Measurements from ENCODE around the gene DEFB132. TPM values are rescaled to one million over a fixed set of nuclear protein-coding genes. Genes with fewer than 3 reads are reported as not detected.
"Not testable (repeated sequence)": the region's sequence is repeated elsewhere in the genome, so short reads cannot be mapped to it uniquely, and the experiment has no call there.

The DEFB132 gene
- total RNA-seq, 2 experiments from 2014 or later, result not detected

DNA sequence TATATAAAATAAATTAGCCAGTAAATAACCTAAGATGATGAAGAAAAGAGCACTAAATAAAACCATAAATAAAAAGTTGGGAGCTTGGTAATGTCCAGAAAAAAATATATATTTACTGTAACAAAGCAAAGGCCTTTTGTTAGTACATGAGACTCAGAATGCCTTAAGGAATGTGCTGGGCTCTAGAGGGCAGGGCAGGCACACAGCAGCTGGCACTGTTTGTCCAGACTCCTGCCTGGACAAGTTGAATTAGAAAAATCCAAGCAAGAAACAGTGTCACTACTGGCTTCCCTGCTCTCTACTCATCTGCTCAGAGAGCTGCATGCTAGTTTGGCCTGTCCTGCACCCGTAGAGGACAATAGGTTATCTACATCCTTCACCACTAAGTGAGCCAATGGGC, 21.6 kb upstream of the DEFB132 start:
- POLR2A ChIA-PET, result no interaction called here
- H3K36me3 Mint-ChIP-seq, result no peaks in the 10 kb centered on the region
- H3K4me3 Mint-ChIP-seq, result no peak overlapping the region
- H3K27me3 Mint-ChIP-seq, result peaks cover 4% of the 10 kb centered on the region
- H3K9me3 Mint-ChIP-seq, result no peaks in the 10 kb centered on the region
- CTCF ChIA-PET, result interaction anchor here (1.0 kb wide), 1 partner anchor 31 kb away, joined by 4 read pairs; no protein-coding TSS in a partner anchor
- intact Hi-C loops (cut with micrococcal nuclease), result no loop called here
- peaks cover 22% of the 10 kb centered on the region for H3K4me1 Mint-ChIP-seq (ENCODE audit: low read depth)
- no peak overlapping the region for H3K27ac Mint-ChIP-seq
- no peak for DNase-seq

DNA sequence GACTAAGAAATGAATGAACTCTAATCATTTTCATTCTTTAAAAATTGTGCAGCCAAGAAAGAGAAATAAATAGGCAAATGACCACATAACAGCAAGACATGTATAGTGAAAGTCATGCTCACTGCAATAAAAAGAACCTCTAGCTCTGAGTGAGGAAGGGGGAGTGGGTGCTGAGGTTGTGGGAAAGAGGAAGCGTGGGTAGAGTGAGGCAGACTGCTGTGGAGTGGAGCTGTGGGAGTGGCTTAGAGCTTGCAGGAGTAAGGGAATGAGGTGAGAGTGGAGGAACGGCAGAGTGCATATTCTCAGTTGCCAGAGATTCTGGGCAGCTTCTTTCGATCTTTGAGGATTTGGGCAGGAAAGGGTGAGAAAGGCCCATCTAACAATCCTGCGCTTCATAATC, 20.0 kb upstream of the DEFB132 start:
- Mint-ChIP-seq H3K27ac (peak overlapping the region; percentile 75), H3K4me3 (peak overlapping the region; percentile 54), H3K4me1 (ENCODE audit: low read depth) (peaks cover 22% of the 10 kb centered on the region), H3K36me3 (no peaks in the 10 kb centered on the region), H3K27me3 (peaks cover 4% of the 10 kb centered on the region), H3K9me3 (no peaks in the 10 kb centered on the region)
- POLR2A ChIA-PET, result interaction anchor here (1.3 kb wide), 1 partner anchor 102 kb away, joined by 3 read pairs; no protein-coding TSS in a partner anchor
- peak; percentile 62 for DNase-seq
- intact Hi-C loops (cut with micrococcal nuclease), result loop anchor here (1.0 kb wide), 1 partner anchor 29 kb away; no protein-coding TSS in a partner anchor
- CTCF ChIA-PET, result interaction anchor here (1.7 to 5.2 kb wide), 2 partner anchors 29 to 94 kb away, joined by 6 to 23 read pairs; no protein-coding TSS in a partner anchor

DNA sequence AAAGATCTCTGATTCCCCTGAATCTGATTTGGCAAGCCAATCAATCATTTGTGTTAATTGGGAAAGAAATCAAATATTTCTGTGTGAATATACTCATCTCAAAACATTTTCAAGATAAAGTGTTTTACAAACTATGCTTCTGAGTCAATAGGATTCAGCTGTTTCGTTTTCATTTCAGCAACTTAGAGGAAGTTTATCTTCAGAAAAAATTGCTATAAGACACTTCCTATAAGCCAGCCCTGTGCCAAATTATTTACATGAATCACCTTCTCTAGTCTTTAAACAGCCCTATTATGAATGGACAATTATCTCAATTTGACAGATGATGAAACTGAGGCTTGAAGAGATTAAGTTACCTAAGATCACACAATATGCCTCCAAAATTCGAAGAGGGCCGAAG, 19.6 kb upstream of the DEFB132 start:
- intact Hi-C loops (cut with micrococcal nuclease), result loop anchor here (1.0 kb wide), 1 partner anchor 28 kb away; no protein-coding TSS in a partner anchor
- ChIA-PET CTCF (interaction anchor here (1.7 to 5.2 kb wide), 2 partner anchors 28 to 93 kb away, joined by 6 to 23 read pairs; no protein-coding TSS in a partner anchor), POLR2A (interaction anchor here (1.3 kb wide), 1 partner anchor 102 kb away, joined by 3 read pairs; no protein-coding TSS in a partner anchor)
- peak overlapping the region; percentile 75 for H3K27ac Mint-ChIP-seq
- no peaks in the 10 kb centered on the region for H3K36me3 Mint-ChIP-seq
- H3K4me3 Mint-ChIP-seq, result peak overlapping the region; percentile 54
- no peaks in the 10 kb centered on the region for H3K9me3 Mint-ChIP-seq
- no peak for DNase-seq
- H3K4me1 Mint-ChIP-seq (ENCODE audit: low read depth), result peaks cover 22% of the 10 kb centered on the region
- peaks cover 4% of the 10 kb centered on the region for H3K27me3 Mint-ChIP-seq

DNA sequence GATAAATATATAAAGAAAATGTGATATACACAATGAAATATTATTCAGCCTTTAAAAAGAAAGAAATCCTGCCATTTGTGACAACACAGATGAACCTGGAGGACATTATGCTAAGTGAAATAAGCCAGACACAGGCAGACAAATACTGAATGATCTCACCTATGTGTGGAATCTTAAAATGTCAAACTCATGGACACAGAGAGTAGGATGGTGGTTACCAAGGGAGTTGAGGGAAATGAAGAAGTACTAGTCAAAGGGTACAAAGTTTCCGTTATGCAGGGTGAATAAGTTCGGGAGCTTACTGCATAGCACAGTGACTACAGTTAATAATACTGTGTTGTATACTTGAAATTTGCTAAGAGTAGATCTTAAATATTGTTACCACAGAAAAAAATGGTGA, 14.6 kb upstream of the DEFB132 start:
- Mint-ChIP-seq H3K4me3 (no peak overlapping the region), H3K9me3 (no peaks in the 10 kb centered on the region), H3K27ac (no peak overlapping the region), H3K4me1 (ENCODE audit: low read depth) (peaks cover 8% of the 10 kb centered on the region), H3K36me3 (no peaks in the 10 kb centered on the region), H3K27me3 (peaks cover 4% of the 10 kb centered on the region)
- ChIA-PET POLR2A (no interaction called here), CTCF (no interaction called here)
- intact Hi-C loops (cut with micrococcal nuclease), result no loop called here
- no peak for DNase-seq

DNA sequence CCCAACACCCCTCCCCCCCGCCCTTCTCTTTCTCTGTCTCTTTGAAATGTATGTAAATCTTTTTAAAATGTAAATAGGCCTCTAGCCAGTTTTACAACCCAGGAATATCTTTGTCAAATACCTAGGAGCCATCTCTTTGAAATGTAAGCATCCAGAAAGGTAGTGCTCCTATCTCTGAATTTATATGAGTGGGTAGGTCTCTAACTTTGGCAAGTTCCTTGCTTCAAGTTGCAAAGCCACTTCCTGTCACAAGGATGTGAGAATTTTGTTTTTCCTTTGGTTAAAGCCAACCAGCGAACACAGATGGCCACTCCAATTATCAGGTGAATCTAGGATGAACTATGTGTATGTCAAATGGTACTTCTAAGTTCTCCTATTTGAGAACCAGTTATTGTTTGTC, 6.2 kb upstream of the DEFB132 start:
- no peaks in the 10 kb centered on the region for H3K36me3 Mint-ChIP-seq
- no peak overlapping the region for H3K27ac Mint-ChIP-seq
- POLR2A ChIA-PET, result no interaction called here
- H3K9me3 Mint-ChIP-seq, result no peaks in the 10 kb centered on the region
- no peak for DNase-seq
- no peaks in the 10 kb centered on the region for H3K27me3 Mint-ChIP-seq
- CTCF ChIA-PET, result no interaction called here
- intact Hi-C loops (cut with micrococcal nuclease), result no loop called here
- peaks cover 5% of the 10 kb centered on the region for H3K4me1 Mint-ChIP-seq (ENCODE audit: low read depth)
- H3K4me3 Mint-ChIP-seq, result no peak overlapping the region

DNA sequence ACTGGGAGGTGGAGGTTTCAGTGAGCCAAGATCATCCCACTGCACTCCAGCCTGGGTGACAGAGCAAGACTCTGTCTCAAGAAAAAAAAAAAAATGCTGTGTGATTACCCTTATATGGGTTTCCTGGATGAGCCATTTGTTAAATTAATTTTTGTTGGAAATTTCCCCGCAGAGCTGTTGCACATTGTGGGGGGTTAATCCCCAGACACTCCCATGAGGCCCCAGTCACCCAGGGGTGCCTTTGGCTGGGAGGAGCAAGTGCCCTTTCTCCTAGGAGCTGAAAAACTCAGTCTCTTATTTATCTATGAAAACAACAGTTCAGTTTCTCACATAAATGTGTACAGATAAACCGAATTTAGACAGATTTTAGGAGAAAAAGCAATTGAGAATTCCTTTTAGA, 4.7 kb upstream of the DEFB132 start:
- no peaks in the 10 kb centered on the region for H3K9me3 Mint-ChIP-seq
- no peaks in the 10 kb centered on the region for H3K36me3 Mint-ChIP-seq
- no peaks in the 10 kb centered on the region for H3K27me3 Mint-ChIP-seq
- CTCF ChIA-PET, result interaction anchor here (1.3 kb wide), 1 partner anchor 14 kb away, joined by 4 read pairs; no protein-coding TSS in a partner anchor
- H3K4me3 Mint-ChIP-seq, result no peak overlapping the region
- H3K4me1 Mint-ChIP-seq (ENCODE audit: low read depth), result peaks cover 5% of the 10 kb centered on the region
- no peak for DNase-seq
- POLR2A ChIA-PET, result no interaction called here
- no peak overlapping the region for H3K27ac Mint-ChIP-seq
- intact Hi-C loops (cut with micrococcal nuclease), result no loop called here

DNA sequence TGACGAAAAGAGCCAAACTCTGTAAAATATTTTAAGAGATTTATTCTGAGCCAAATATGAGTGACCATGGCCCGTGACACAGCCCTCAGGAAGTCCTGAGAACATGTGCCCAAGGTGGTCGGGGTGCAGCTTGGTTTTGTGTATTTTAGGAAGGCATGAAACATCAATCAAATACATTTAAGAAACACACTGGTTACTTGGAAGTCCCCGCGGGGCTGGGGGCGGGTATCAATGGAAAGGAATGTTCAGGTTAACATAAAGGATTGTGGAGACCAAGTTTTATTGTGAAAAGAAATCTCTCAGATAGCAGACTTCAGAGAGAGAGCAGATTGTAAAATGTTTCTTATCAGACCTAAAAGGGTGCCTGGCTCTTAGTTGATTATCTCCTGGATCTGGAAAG, 4.1 kb upstream of the DEFB132 start:
- intact Hi-C loops (cut with micrococcal nuclease); H3K27ac Mint-ChIP-seq; POLR2A ChIA-PET; DNase-seq; H3K27me3 Mint-ChIP-seq; H3K4me3 Mint-ChIP-seq; H3K9me3 Mint-ChIP-seq; H3K36me3 Mint-ChIP-seq: not testable (repeated sequence)
- peaks cover 11% of the 10 kb centered on the region for H3K4me1 Mint-ChIP-seq (ENCODE audit: low read depth)
- CTCF ChIA-PET, result interaction anchor here (1.3 kb wide), 1 partner anchor 13 kb away, joined by 4 read pairs; no protein-coding TSS in a partner anchor

DNA sequence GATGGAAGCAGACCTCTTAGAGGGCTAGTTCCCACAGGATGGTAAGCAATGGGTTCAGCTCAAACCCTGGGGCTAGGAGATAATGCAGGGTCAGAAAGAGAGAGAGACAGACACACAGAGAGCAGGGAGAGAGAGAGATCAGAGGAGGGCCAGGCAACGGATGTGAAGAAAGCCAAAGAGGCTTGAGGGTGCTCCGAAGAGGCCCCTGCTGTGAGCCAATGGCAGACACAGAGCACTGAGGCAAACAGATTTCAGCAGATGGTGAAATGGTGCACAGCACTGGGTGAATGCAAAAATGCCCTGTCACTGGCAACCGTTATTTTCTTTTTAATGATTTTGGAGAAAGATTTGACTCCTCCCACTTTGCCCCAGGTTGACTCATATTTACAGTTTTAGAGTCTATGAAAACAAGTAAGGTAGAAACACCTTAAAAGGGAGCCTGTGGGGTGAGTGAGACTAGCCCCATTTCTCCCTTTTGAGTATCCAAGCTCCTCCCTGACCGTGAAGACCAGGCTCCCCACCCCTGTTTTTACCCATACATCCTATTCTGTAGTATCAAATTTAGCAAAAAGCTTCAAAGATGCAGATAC, 840 bp downstream of the DEFB132 start:
- H3K27me3 Mint-ChIP-seq, result peaks cover 5% of the 10 kb centered on the region
- ChIA-PET CTCF (interaction anchor here (0.7 to 2.5 kb wide), 4 partner anchors 8 to 72 kb away, joined by 3 to 19 read pairs (median 6); no protein-coding TSS in a partner anchor), POLR2A (interaction anchor here (1.1 kb wide), 1 partner anchor 8 kb away, joined by 3 read pairs; no protein-coding TSS in a partner anchor)
- no peak for DNase-seq
- no peaks in the 10 kb centered on the region for H3K9me3 Mint-ChIP-seq
- H3K36me3 Mint-ChIP-seq, result no peaks in the 10 kb centered on the region
- H3K4me3 Mint-ChIP-seq, result no peak overlapping the region
- H3K27ac Mint-ChIP-seq, result no peak overlapping the region
- H3K4me1 Mint-ChIP-seq (ENCODE audit: low read depth), result peaks cover 14% of the 10 kb centered on the region
- intact Hi-C loops (cut with micrococcal nuclease), result no loop called here

DNA sequence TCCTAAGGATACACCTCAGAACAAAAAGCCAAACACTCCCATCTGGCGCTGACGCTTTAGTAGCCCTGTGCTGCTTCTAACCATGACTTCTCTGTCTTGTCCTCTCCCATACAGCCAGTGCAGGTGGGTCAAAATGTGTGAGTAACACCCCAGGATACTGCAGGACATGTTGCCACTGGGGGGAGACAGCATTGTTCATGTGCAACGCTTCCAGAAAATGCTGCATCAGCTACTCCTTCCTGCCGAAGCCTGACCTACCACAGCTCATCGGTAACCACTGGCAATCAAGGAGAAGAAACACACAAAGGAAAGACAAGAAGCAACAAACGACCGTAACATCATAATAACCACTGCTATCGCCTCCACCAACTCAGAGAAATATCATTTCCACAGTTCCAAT, 1.4 kb downstream of the DEFB132 start:
- CTCF ChIA-PET, result interaction anchor here (0.7 to 2.5 kb wide), 4 partner anchors 7 to 72 kb away, joined by 3 to 19 read pairs (median 6); no protein-coding TSS in a partner anchor
- Mint-ChIP-seq H3K27me3 (peaks cover 5% of the 10 kb centered on the region), H3K27ac (no peak overlapping the region), H3K36me3 (no peaks in the 10 kb centered on the region), H3K9me3 (no peaks in the 10 kb centered on the region), H3K4me1 (ENCODE audit: low read depth) (peaks cover 14% of the 10 kb centered on the region), H3K4me3 (no peak overlapping the region)
- intact Hi-C loops (cut with micrococcal nuclease), result no loop called here
- DNase-seq, result peak; percentile 33
- POLR2A ChIA-PET, result no interaction called here

DNA sequence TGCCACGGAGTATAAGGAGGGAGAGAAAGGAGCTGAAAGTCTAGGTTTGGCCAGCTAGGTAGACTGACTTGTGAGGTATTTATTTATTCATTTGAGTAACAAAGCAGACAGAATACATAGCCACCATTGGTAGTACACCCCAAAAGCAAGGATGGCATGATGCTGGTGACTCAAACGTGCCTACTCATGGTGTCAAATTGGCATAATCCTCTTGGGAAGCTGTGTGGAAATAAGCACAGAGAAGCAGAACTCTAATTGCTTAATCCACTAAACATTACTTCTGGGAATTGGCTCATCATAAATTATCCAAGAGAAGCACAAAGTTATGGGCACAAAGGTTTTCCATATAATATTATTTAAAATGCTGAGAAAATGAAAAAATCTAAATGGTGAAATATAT, 2.5 kb downstream of the DEFB132 start:
- no peaks in the 10 kb centered on the region for H3K9me3 Mint-ChIP-seq
- CTCF ChIA-PET, result no interaction called here

DNA sequence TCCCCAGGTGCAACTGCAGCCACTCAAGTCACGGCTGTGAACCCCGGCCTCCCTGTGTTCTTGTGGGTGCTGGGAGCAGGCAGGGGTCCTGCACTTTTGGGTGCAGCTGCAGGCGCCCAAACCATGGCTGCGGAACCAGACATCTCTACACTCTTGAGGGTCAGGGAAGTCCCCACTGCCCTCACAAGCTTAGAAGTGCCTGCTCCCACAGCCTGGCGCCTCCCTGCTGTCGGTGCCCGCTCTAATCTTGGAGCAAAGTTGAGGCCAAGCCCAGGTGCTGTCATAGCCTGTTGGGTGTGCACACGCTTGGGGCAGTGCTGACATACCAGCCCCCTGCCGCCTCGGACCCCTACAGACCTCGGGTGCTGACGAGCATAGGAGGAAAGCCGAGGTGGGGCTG, 6.2 kb downstream of the DEFB132 start:
- H3K4me3 Mint-ChIP-seq, result no peak overlapping the region
- DNase-seq, result no peak
- H3K4me1 Mint-ChIP-seq (ENCODE audit: low read depth), result peaks cover 16% of the 10 kb centered on the region
- no peak overlapping the region for H3K27ac Mint-ChIP-seq
- ChIA-PET POLR2A (no interaction called here), CTCF (interaction anchor here (1.0 to 1.3 kb wide), 4 partner anchors 22 to 173 kb away, joined by 3 to 5 read pairs (median 4); no protein-coding TSS in a partner anchor)
- no peaks in the 10 kb centered on the region for H3K36me3 Mint-ChIP-seq
- peaks cover 9% of the 10 kb centered on the region for H3K27me3 Mint-ChIP-seq
- H3K9me3 Mint-ChIP-seq, result no peaks in the 10 kb centered on the region
- intact Hi-C loops (cut with micrococcal nuclease), result no loop called here

More for the DNA sequence above, 2.5 kb downstream of the DEFB132 start:
- intact Hi-C loops (cut with micrococcal nuclease), result no loop called here
- Mint-ChIP-seq H3K4me3 (no peak overlapping the region), H3K27ac (no peak overlapping the region), H3K36me3 (no peaks in the 10 kb centered on the region), H3K4me1 (ENCODE audit: low read depth) (peaks cover 14% of the 10 kb centered on the region), H3K27me3 (peaks cover 5% of the 10 kb centered on the region)
- DNase-seq, result no peak
- POLR2A ChIA-PET, result no interaction called here

DNA sequence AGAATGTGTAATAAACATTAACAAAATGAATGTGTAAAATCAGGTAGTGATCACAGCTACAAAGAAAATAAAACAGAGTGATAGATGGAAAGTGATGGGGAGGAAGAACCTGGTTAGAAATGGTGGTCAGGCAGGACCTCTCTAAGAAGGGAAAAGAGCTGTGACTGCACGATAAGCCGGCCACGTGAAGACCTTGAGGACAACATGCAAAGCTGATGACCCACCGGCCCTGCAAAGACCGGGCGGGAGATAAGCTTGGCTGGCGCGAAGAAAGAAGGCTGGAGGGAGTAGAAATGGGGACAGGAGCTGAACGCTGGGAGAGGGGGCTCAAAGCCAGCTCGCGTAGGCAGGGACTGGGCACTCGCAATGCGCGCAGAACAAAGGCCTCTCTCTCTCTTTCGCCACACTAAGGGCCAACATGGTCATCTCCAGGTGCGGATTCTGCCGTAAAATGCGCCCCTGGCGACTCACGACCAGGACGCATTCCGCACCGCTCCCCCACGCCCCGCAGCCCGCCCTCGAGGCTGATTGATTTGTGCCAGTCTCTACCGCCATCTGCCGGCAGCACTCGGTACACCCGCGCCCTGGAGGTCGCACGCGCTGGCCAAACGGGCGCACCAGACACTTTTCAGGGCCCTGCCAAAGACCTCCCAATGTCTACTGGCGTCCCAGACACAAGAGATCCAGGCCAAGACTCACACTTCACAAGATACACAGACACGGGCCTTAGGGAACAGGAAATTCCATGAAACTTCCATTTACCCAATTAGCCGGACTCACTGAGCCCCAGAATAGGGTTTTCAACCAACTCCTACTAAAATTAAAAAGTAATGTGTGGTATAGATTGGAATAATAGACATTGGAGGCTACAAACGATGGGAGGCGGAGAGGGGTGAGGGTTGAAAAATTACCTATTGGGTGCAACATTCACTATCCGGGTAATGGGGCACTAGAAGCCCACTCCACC, 9.4 kb downstream of the DEFB132 start:
- POLR2A ChIA-PET, result interaction anchor here (1.0 to 1.6 kb wide), 2 partner anchors 9 to 31 kb away, joined by 3 to 9 read pairs; partner anchors contain the start of gene ZCCHC3
- peak overlapping the region; percentile 25 for H3K27ac Mint-ChIP-seq

More for the DNA sequence above, 9.4 kb downstream of the DEFB132 start:
- Mint-ChIP-seq H3K4me1 (ENCODE audit: low read depth) (peaks cover 10% of the 10 kb centered on the region), H3K9me3 (no peaks in the 10 kb centered on the region), H3K36me3 (no peaks in the 10 kb centered on the region), H3K27me3 (peaks cover 6% of the 10 kb centered on the region), H3K4me3 (peak overlapping the region; percentile 78)
- DNase-seq, result peak; percentile 93
- intact Hi-C loops (cut with micrococcal nuclease), result loop anchor here (1.0 to 2.0 kb wide), 3 partner anchors 30 to 64 kb away; no protein-coding TSS in a partner anchor
- CTCF ChIA-PET, result interaction anchor here (0.7 to 3.8 kb wide), 22 partner anchors 9 to 170 kb away, joined by 3 to 25 read pairs (median 4); partner anchors contain the start of genes DEFB129 and DEFB132

All from activated CD4-positive, alpha-beta memory T cell treated with anti-CD3 and anti-CD28 coated beads for 36 hours (primary cell).